HEK293T (cell line): ENCODE results near the gene SLC38A1.
A peak's percentile ranks its signal among the peaks of the same experiment; 100 is the strongest.

Source experiments
- CTCF ChIA-PET: fragments of 350-600 bp; formaldehyde crosslinking; extraction: SDS; loops from one replicate; lab custom pipeline; 2021; ENCODE audit warnings: antibody characterized with exemption, inconsistent platforms; lab: Yijun Ruan, JAX
- POLR2A ChIA-PET: fragments of 350-600 bp; formaldehyde crosslinking; extraction: SDS; loops from one replicate; lab custom pipeline; 2020; ENCODE audit warnings: antibody characterized with exemption, inconsistent platforms; lab: Yijun Ruan, JAX
- DNase-seq: peaks from one replicate; pipeline ENCODE4 v3.0.0; 2012; ENCODE audit warnings: mixed read lengths; ENCODE audit errors: extremely low spot score
- ARNT ChIP-seq: fragments of 450-650 bp; IDR thresholded peaks from 2 replicates; pipeline ENCODE4 v1.6.1; 2017; ENCODE audit warnings: mild to moderate bottlenecking
- BHLHE40 ChIP-seq: fragments of 450-650 bp; IDR thresholded peaks from 2 replicates; pipeline ENCODE4 v1.6.1; 2016; ENCODE audit warnings: mild to moderate bottlenecking, moderate library complexity, borderline replicate concordance
- CTBP1 ChIP-seq: fragments of 450-650 bp; IDR thresholded peaks from 2 replicates; pipeline ENCODE4 v1.6.1; 2016; ENCODE audit warnings: borderline replicate concordance
- ELF4 ChIP-seq: fragments of 450-650 bp; IDR thresholded peaks from 2 replicates; pipeline ENCODE4 v1.6.1; 2017; ENCODE audit warnings: antibody characterized with exemption
- FOXA1 ChIP-seq: fragments of 450-650 bp; IDR thresholded peaks from 2 replicates; pipeline ENCODE4 v1.6.1; 2016; ENCODE audit warnings: mild to moderate bottlenecking
- FOXK2 ChIP-seq: fragments of 450-650 bp; IDR thresholded peaks from 2 replicates; pipeline ENCODE4 v1.6.1; 2016; ENCODE audit warnings: mild to moderate bottlenecking
- FOXM1 ChIP-seq: fragments of 450-650 bp; IDR thresholded peaks from 2 replicates; pipeline ENCODE4 v1.6.1; 2017; ENCODE audit warnings: mild to moderate bottlenecking, borderline replicate concordance
- HDGF ChIP-seq: fragments of 450-650 bp; IDR thresholded peaks from 2 replicates; pipeline ENCODE4 v1.6.1; 2017; ENCODE audit warnings: antibody characterized with exemption, borderline replicate concordance
- L3MBTL2 ChIP-seq: fragments of 450-650 bp; conservative IDR thresholded peaks from 2 replicates; pipeline ENCODE4 v1.6.1; 2016; ENCODE audit warnings: mild to moderate bottlenecking
- LEF1 ChIP-seq: fragments of 450-650 bp; IDR thresholded peaks from 2 replicates; pipeline ENCODE4 v1.6.1; 2017; ENCODE audit warnings: mild to moderate bottlenecking, borderline replicate concordance
- NFRKB ChIP-seq: fragments of 450-650 bp; IDR thresholded peaks from 2 replicates; pipeline ENCODE4 v1.6.1; 2016; ENCODE audit warnings: mild to moderate bottlenecking, moderate library complexity
- SP1 ChIP-seq: fragments of 450-650 bp; IDR thresholded peaks from 2 replicates; pipeline ENCODE4 v1.6.1; 2017
- SUZ12 ChIP-seq: fragments of 450-650 bp; IDR thresholded peaks from 2 replicates; pipeline ENCODE4 v1.6.1; 2016; ENCODE audit warnings: mild to moderate bottlenecking
- TARDBP ChIP-seq: fragments of 450-650 bp; IDR thresholded peaks from 2 replicates; pipeline ENCODE4 v1.6.1; 2016
- ZNF384 ChIP-seq: fragments of 450-650 bp; IDR thresholded peaks from 2 replicates; pipeline ENCODE4 v1.6.1; 2016
- TF ChIP-seq, protein P1 (sequence below): fragments of 450-650 bp; IDR thresholded peaks from 2 replicates; pipeline ENCODE4 v1.6.1; 2016

The SLC38A1 gene

GRCh38 chr12:46271863-46272262, 3.0 kb upstream of the SLC38A1 start:
- no peak for TF ChIP-seq SP1
- no peak for TF ChIP-seq BHLHE40
- TF ChIP-seq ELF4: no peak
- no peak for TF ChIP-seq ARNT
- no peak for TF ChIP-seq FOXM1
- no peak for TF ChIP-seq NFRKB
- TF ChIP-seq TARDBP: no peak
- no peak for TF ChIP-seq FOXK2
- TF ChIP-seq, protein P1, sequence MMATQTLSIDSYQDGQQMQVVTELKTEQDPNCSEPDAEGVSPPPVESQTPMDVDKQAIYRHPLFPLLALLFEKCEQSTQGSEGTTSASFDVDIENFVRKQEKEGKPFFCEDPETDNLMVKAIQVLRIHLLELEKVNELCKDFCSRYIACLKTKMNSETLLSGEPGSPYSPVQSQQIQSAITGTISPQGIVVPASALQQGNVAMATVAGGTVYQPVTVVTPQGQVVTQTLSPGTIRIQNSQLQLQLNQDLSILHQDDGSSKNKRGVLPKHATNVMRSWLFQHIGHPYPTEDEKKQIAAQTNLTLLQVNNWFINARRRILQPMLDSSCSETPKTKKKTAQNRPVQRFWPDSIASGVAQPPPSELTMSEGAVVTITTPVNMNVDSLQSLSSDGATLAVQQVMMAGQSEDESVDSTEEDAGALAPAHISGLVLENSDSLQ: no peak
- TF ChIP-seq HDGF: no peak
- no peak for TF ChIP-seq LEF1
- TF ChIP-seq L3MBTL2: no peak
- TF ChIP-seq SUZ12: no peak
- TF ChIP-seq FOXA1: no peak
- ChIA-PET CTCF (no interaction called here), POLR2A (interaction anchor here (1.4 kb wide), 1 partner anchor 147 kb away, joined by 4 read pairs; no protein-coding TSS in a partner anchor)
- DNase-seq: no peak

GRCh38 chr12:46269429-46270241, 792 bp upstream of the SLC38A1 start:
- POLR2A ChIA-PET: interaction anchor here (0.8 to 1.9 kb wide), 10 partner anchors 11 to 1888 kb away, joined by 3 to 9 read pairs (median 4); partner anchors contain the start of gene ASB8
- CTCF ChIA-PET: interaction anchor here (0.6 kb wide), 1 partner anchor 13 kb away, joined by 3 read pairs; no protein-coding TSS in a partner anchor
- DNase-seq: no peak
- TF ChIP-seq L3MBTL2: no peak
- TF ChIP-seq FOXA1: no peak
- TF ChIP-seq BHLHE40: no peak

DNA sequence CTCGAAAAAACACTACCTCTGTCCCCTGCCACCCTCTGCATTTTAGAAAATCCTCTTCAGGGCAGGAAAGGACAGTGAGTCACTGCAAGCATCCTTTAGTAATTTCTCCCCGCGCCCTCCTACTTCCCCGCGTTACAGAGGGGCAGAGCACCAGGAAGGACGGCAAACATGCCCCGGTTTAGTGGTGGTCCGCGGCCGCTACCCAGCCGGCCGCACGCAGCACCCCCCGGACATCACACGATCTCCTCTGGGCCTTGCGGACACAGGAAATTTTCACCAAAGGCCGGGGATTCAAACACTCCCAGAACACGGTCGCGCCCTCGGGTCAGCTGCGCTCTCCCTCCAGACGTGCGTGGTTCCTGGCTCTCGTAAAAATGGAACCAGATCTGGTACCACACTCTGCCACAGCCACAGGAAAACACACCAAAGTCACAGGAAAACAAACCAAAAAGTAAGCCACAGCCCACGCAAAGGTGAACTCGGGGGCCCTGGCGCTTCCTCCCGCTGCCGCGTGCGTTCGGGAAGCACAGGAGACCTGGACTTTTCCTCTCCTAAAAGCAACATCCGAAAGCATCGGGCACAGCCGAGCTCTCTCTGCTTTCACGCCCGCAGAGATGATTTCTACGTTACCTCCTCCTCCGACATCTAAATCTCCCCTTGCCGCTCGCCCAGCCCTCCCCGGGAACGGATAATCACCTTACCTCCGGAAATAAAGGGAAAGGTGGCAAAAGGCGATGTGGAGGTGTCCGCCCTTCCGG, 839 bp downstream of the SLC38A1 start:
- TF ChIP-seq L3MBTL2 (no peak), HDGF (no peak)
- ChIA-PET POLR2A (interaction anchor here (1.0 to 1.9 kb wide), 7 partner anchors 8 to 140 kb away, joined by 4 to 9 read pairs (median 5); no protein-coding TSS in a partner anchor), CTCF (no interaction called here)
- no peak for DNase-seq

DNA sequence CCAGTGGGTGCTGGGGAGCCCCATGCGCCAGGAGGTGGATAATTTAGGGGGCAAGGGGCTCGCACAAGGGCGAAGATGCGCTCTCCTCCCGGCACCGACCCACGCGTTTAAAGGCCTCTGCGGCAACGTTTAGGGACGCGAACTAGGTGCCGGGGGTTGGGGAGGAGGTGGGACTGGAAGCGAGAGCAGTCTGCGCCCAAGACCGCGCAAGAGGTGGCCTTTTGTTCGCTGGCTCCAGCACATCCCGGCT, 1.3 kb downstream of the SLC38A1 start:
- no peak for DNase-seq
- TF ChIP-seq TARDBP (no peak), NFRKB (no peak), FOXM1 (no peak), SUZ12 (no peak), SP1 (no peak), L3MBTL2 (no peak), ZNF384 (no peak), ARNT (no peak), BHLHE40 (no peak), CTBP1 (no peak), ELF4 (no peak)
- TF ChIP-seq, protein P1: no peak
- ChIA-PET POLR2A (no interaction called here), CTCF (no interaction called here)

- CTCF ChIA-PET: no interaction called here
- peak; percentile 32; the same call in 1 of the 2 replicates for TF ChIP-seq L3MBTL2
- TF ChIP-seq NFRKB: no peak
- POLR2A ChIA-PET: interaction anchor here (1.1 kb wide), 1 partner anchor 11 kb away, joined by 3 read pairs; no protein-coding TSS in a partner anchor
- DNase-seq: peak; percentile 27
These were observed 1.8 kb downstream of the SLC38A1 start for GRCh38 chr12:46266869-46267574.

GRCh38 chr12:46266382-46266791, 2.5 kb downstream of the SLC38A1 start:
- ChIA-PET CTCF (no interaction called here), POLR2A (interaction anchor here (1.1 kb wide), 1 partner anchor 10 kb away, joined by 3 read pairs; no protein-coding TSS in a partner anchor)
- TF ChIP-seq CTBP1 (no peak), SUZ12 (no peak), TARDBP (no peak), ZNF384 (no peak), FOXA1 (no peak), BHLHE40 (no peak), ELF4 (no peak), HDGF (no peak), FOXM1 (no peak), L3MBTL2 (no peak), FOXK2 (no peak), LEF1 (no peak), SP1 (no peak)
- TF ChIP-seq, protein P1: no peak
- peak; percentile 33 for DNase-seq
